ENCODE measurements around the gene GNB5.

Gene GNB5

DNA sequence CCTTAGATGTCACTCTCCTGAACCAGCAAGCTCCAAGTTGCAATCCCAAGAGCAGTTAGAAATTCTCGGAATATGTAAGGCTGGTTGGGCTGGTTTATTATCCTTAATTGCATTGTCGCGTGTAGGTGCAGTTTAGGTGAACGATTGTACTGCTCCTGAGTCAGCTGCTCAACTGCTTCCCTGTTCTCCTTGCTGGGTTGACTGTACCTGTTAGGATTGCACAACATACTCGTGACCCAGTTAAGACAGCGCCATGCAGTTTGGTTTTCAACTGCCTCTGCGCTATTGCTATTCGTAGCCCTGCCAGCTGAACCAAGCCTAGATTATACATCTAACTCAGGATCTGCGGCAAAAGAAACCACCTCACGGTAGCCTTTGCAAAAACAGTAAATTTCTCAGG lies 119.6 kb downstream of the GNB5 start:
- Histone ChIP-seq H3K27me3 (no peaks in the 10 kb centered on the region), H3K9me3 (no peaks in the 10 kb centered on the region), H3K27ac (no peak overlapping the region), H3K4me1 (ENCODE audit: control insufficient read depth in 1 of 2, insufficient read depth in 1 of 2, low read depth in 1 of 2, low read length in 1 of 2) (no peaks in the 10 kb centered on the region), H3K36me3 (no peaks in the 10 kb centered on the region), H3K4me3 (ENCODE audit: low read depth in 1 of 2, low read length in 1 of 2) (no peak overlapping the region)
- TF ChIP-seq, protein P1, sequence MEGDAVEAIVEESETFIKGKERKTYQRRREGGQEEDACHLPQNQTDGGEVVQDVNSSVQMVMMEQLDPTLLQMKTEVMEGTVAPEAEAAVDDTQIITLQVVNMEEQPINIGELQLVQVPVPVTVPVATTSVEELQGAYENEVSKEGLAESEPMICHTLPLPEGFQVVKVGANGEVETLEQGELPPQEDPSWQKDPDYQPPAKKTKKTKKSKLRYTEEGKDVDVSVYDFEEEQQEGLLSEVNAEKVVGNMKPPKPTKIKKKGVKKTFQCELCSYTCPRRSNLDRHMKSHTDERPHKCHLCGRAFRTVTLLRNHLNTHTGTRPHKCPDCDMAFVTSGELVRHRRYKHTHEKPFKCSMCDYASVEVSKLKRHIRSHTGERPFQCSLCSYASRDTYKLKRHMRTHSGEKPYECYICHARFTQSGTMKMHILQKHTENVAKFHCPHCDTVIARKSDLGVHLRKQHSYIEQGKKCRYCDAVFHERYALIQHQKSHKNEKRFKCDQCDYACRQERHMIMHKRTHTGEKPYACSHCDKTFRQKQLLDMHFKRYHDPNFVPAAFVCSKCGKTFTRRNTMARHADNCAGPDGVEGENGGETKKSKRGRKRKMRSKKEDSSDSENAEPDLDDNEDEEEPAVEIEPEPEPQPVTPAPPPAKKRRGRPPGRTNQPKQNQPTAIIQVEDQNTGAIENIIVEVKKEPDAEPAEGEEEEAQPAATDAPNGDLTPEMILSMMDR (IDR thresholded peaks at IDR 0.05) = no peak

DNA sequence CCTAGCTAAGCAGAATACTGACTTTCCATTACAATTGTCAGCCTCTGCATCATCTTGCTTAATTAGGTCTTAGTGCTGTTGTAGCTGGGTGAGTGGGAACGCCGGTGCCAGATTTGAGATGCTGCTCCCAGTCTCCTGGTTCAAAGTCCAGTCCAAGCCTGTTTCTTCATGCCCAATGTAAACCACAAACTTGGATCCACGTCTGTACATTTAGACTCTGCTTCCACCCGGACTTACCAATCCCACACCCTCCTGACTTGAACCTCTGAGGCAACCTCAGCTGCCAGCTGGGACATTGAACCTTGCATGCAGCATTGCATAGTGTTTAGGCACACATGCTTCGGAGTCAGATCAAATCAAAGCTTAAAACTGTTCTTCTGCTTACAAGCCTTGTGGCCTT lies 121.6 kb downstream of the GNB5 start:
- TF ChIP-seq, protein P1 (IDR thresholded peaks at IDR 0.05) = no peak
- Histone ChIP-seq H3K36me3 (peaks cover 7% of the 10 kb centered on the region), H3K4me3 (ENCODE audit: low read depth in 1 of 2, low read length in 1 of 2) (no peak overlapping the region), H3K4me1 (ENCODE audit: control insufficient read depth in 1 of 2, insufficient read depth in 1 of 2, low read depth in 1 of 2, low read length in 1 of 2) (no peaks in the 10 kb centered on the region), H3K9me3 (no peaks in the 10 kb centered on the region), H3K27ac (no peak overlapping the region), H3K27me3 (no peaks in the 10 kb centered on the region)

- TF ChIP-seq, protein P1 (IDR thresholded peaks at IDR 0.05) = no peak
- Histone ChIP-seq H3K4me1 (ENCODE audit: control insufficient read depth in 1 of 2, insufficient read depth in 1 of 2, low read depth in 1 of 2, low read length in 1 of 2) (no peaks in the 10 kb centered on the region), H3K27ac (no peak overlapping the region), H3K27me3 (no peaks in the 10 kb centered on the region), H3K9me3 (no peaks in the 10 kb centered on the region), H3K36me3 (peaks cover 21% of the 10 kb centered on the region), H3K4me3 (ENCODE audit: low read depth in 1 of 2, low read length in 1 of 2) (no peak overlapping the region)
Observed at GRCh38 chr15:52068004-52068615, 123.1 kb downstream of the GNB5 start.

DNA sequence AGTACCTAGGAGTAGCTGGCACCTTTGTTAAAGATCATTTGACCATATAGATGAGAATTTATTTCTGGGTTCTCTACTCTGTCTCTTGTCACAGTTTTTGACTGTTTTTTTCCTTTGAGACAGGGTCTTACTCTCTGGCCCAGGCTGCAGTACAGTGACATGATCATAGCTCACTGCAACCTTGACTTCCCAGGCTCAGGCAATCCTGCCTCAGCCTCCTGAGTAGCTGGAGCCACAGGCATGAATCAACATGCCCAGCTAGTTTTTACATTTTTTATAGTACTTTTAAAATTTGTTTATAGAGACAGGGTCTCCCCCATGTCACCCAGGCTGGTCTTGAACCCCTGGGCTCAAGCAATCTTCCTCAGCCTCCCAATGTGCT lies 123.7 kb downstream of the GNB5 start:
- TF ChIP-seq, protein P1 (IDR thresholded peaks at IDR 0.05) = no peak
- Histone ChIP-seq H3K4me1 (ENCODE audit: control insufficient read depth in 1 of 2, insufficient read depth in 1 of 2, low read depth in 1 of 2, low read length in 1 of 2) (no peaks in the 10 kb centered on the region), H3K27ac (no peak overlapping the region), H3K4me3 (ENCODE audit: low read depth in 1 of 2, low read length in 1 of 2) (no peak overlapping the region), H3K36me3 (peaks cover 26% of the 10 kb centered on the region), H3K9me3 (no peaks in the 10 kb centered on the region), H3K27me3 (no peaks in the 10 kb centered on the region)

GRCh38 chr15:52066842-52067544 lies 124.2 kb downstream of the GNB5 start:
- Histone ChIP-seq H3K27ac (no peak overlapping the region), H3K4me3 (ENCODE audit: low read depth in 1 of 2, low read length in 1 of 2) (no peak overlapping the region), H3K27me3 (no peaks in the 10 kb centered on the region), H3K4me1 (ENCODE audit: control insufficient read depth in 1 of 2, insufficient read depth in 1 of 2, low read depth in 1 of 2, low read length in 1 of 2) (no peaks in the 10 kb centered on the region), H3K36me3 (peaks cover 32% of the 10 kb centered on the region), H3K9me3 (no peaks in the 10 kb centered on the region)
- TF ChIP-seq, protein P1 (IDR thresholded peaks at IDR 0.05) = no peak
